Keratinocyte (primary cell): ENCODE results near the gene TUBGCP6. TPM values are rescaled to one million over a fixed set of nuclear protein-coding genes. Genes with fewer than 3 reads are reported as not detected.
A peak's percentile ranks its signal among the peaks of the same experiment; 100 is the strongest.

Experiments used
- DNase-seq: peaks from one replicate; pipeline ENCODE4 v3.0.0-alpha.2; 2011; ENCODE audit warnings: low read depth, missing footprints, low spot score
- FAIRE-seq: peaks from 2 replicates; lab custom pipeline; 2011; peaks lifted over from hg19 to GRCh38; lab: Jason Lieb, UNC
- H2AFZ ChIP-seq: 2 replicates; pipeline ENCODE4 v1.6.0; 2012; ENCODE audit warnings: low read length, control low read depth, inconsistent platforms; ENCODE audit not compliant: control insufficient read depth
- H3K27ac ChIP-seq: 2 replicates; pipeline ENCODE4 v1.5.1; 2011; ENCODE audit warnings: low read length; ENCODE audit not compliant: control insufficient read depth, insufficient read depth
- H3K27me3 ChIP-seq: 3 replicates; pipeline ENCODE4 v1.6.0; 2011; ENCODE audit warnings: low read length; ENCODE audit not compliant: control insufficient read depth, insufficient read depth; ENCODE audit errors: extremely low read depth
- H3K36me3 ChIP-seq, 2 experiments: 2 replicates in 1 of 2; 3 replicates in 1 of 2; pipeline ENCODE4 v1.5.1; 2011; ENCODE audit warnings: low read length in 2 of 2, mild to moderate bottlenecking in 1 of 2; ENCODE audit not compliant: control insufficient read depth in 2 of 2, insufficient read depth in 2 of 2; ENCODE audit errors: extremely low read depth in 1 of 2
- H3K4me1 ChIP-seq: 3 replicates; pipeline ENCODE4 v1.5.1; 2011; ENCODE audit warnings: low read length; ENCODE audit not compliant: control insufficient read depth, insufficient read depth; ENCODE audit errors: extremely low read depth
- H3K4me2 ChIP-seq: 3 replicates; pipeline ENCODE4 v1.6.0; 2011; ENCODE audit warnings: low read depth, low read length; ENCODE audit not compliant: control insufficient read depth, insufficient read depth; ENCODE audit errors: extremely low read depth
- H3K4me3 ChIP-seq, 3 experiments: fragments of 200-600 bp in 1 of 3; sonication (generic) in 1 of 3; 2 replicates in 2 of 3; 3 replicates in 1 of 3; pipeline ENCODE4 v1.5.1; 2011 to 2016; ENCODE audit warnings: low read length in 3 of 3, mild to moderate bottlenecking in 3 of 3, control low read depth in 2 of 3, inconsistent platforms in 1 of 3, low read depth in 1 of 3, mixed read lengths in 1 of 3, mixed run types in 1 of 3, moderate library complexity in 1 of 3; ENCODE audit not compliant: control insufficient read depth in 2 of 3, insufficient read depth in 2 of 3; ENCODE audit errors: extremely low read depth in 1 of 3
- H3K79me2 ChIP-seq: 2 replicates; pipeline ENCODE4 v1.6.0; 2012; ENCODE audit warnings: low read length; ENCODE audit not compliant: control insufficient read depth, insufficient read depth
- H3K9ac ChIP-seq: 3 replicates; pipeline ENCODE4 v1.6.0; 2011; ENCODE audit warnings: low read length; ENCODE audit not compliant: control insufficient read depth, insufficient read depth; ENCODE audit errors: extremely low read depth
- H3K9me1 ChIP-seq: 3 replicates; pipeline ENCODE4 v1.6.0; 2011; ENCODE audit warnings: low read length; ENCODE audit not compliant: control insufficient read depth, insufficient read depth; ENCODE audit errors: extremely low read depth
- H3K9me3 ChIP-seq: 2 replicates; pipeline ENCODE4 v1.5.1; 2012; ENCODE audit warnings: low read depth, low read length; ENCODE audit not compliant: control insufficient read depth
- H4K20me1 ChIP-seq: 3 replicates; pipeline ENCODE4 v1.6.0; 2011; ENCODE audit warnings: low read length; ENCODE audit not compliant: control insufficient read depth, insufficient read depth; ENCODE audit errors: extremely low read depth
- CTCF ChIP-seq, 3 experiments: IDR thresholded peaks in 1 of 3; conservative IDR thresholded peaks in 1 of 3; optimal IDR thresholded peaks in 1 of 3; 2 replicates in 2 of 3; 3 replicates in 1 of 3; pipeline versions ENCODE3 to v1.5.1; 2011; ENCODE audit warnings: low read length in 3 of 3, mild to moderate bottlenecking in 3 of 3, moderate library complexity in 2 of 3, control low read depth in 1 of 3, inconsistent platforms in 1 of 3; ENCODE audit not compliant: insufficient read depth in 2 of 3; ENCODE audit errors: extremely low read depth in 1 of 3
- EZH2 ChIP-seq: IDR thresholded peaks from one replicate; pipeline ENCODE4 v1.6.1; 2012; ENCODE audit warnings: inconsistent platforms, mild to moderate bottlenecking, low read length, moderate library complexity
- dilution Hi-C: fragments of 300-500 bp; cut with MboI; formaldehyde crosslinking; loops from one replicate; pipeline ENCODE4 v1.7.0; 2020; ENCODE audit warnings: low sequenced_read_pairs; ENCODE audit not compliant: extremely low pct_ligation_motif_present
- polyA plus RNA-seq, 5 experiments: library from polyadenylated mRNA; depleted of rRNA in 3 of 5; stranded (reverse) in 3 of 5; stranded (forward) in 1 of 5; unstranded in 1 of 5; fragments of >200 nt; gene quantifications; 1 replicate in 1 of 5; 2 replicates in 3 of 5; 3 replicates in 1 of 5; pipeline versions ENCODE4 v1.2.1 to v1.2.3, GENCODE V29; 2011 to 2012; ENCODE audit warnings: missing spikeins in 2 of 5, low read depth in 1 of 5, low replicate concordance in 1 of 5

The TUBGCP6 gene
- polyA plus RNA-seq, 1 donor (not counting 4 experiments of a cell fraction or from before 2014, with no cell fraction given), result 10.1 TPM

GRCh38 chr22:50245214-50246072 is 620 bp upstream of the TUBGCP6 start:
- peak overlapping the region; percentile 84 to 95 (median 94) for H3K4me3 ChIP-seq

GRCh38 chr22:50243685-50244419 is 971 bp downstream of the TUBGCP6 start:
- H3K4me3 ChIP-seq, result peak overlapping the region; percentile 84 to 95 (median 94)
- DNase-seq, result no peak
- H2AFZ ChIP-seq, result peak overlapping the region; percentile 95
- peaks cover 11 to 12% of the 10 kb centered on the region in 2 experiments for H3K36me3 ChIP-seq
- peaks cover 61% of the 10 kb centered on the region for H3K79me2 ChIP-seq
- dilution Hi-C loops, result no loop called here
- H3K27me3 ChIP-seq, result no peaks in the 10 kb centered on the region
- H3K4me2 ChIP-seq, result peak overlapping the region; percentile 88
- peak overlapping the region; percentile 93 for H3K27ac ChIP-seq
- H3K9ac ChIP-seq, result peak overlapping the region; percentile 96
- peaks cover 7% of the 10 kb centered on the region for H4K20me1 ChIP-seq
- peak; percentile 36 for FAIRE-seq
- H3K9me3 ChIP-seq, result no peaks in the 10 kb centered on the region
- TF ChIP-seq CTCF (optimal IDR thresholded peaks at IDR 0.05 in 1 of 3, IDR thresholded peaks at IDR 0.05 in 1 of 3, conservative IDR thresholded peaks at IDR 0.05 in 1 of 3; ENCODE audit: extremely low read depth in 1 of 3, insufficient read depth in 2 of 3, low read length in 3 of 3) (no peak), EZH2 (no peak)
- H3K9me1 ChIP-seq, result no peaks in the 10 kb centered on the region
- peaks cover 20% of the 10 kb centered on the region for H3K4me1 ChIP-seq

More at GRCh38 chr22:50245214-50246072, 620 bp upstream of the TUBGCP6 start:
- dilution Hi-C loops, result no loop called here
- peaks cover 3% of the 10 kb centered on the region for H4K20me1 ChIP-seq
- peaks cover 51% of the 10 kb centered on the region for H3K79me2 ChIP-seq
- DNase-seq (no peak), FAIRE-seq (no peak)
- H3K36me3 ChIP-seq, result peaks cover 4 to 9% of the 10 kb centered on the region in 2 experiments
- TF ChIP-seq EZH2 (no peak), CTCF (optimal IDR thresholded peaks at IDR 0.05 in 1 of 3, IDR thresholded peaks at IDR 0.05 in 1 of 3, conservative IDR thresholded peaks at IDR 0.05 in 1 of 3; ENCODE audit: extremely low read depth in 1 of 3, insufficient read depth in 2 of 3, low read length in 3 of 3) (no peak)
- H3K9me3 ChIP-seq, result no peaks in the 10 kb centered on the region
- H2AFZ ChIP-seq, result peak overlapping the region; percentile 70
- H3K9ac ChIP-seq, result peak overlapping the region; percentile 96
- H3K27ac ChIP-seq, result peak overlapping the region; percentile 93
- H3K4me2 ChIP-seq, result peak overlapping the region; percentile 88
- H3K27me3 ChIP-seq, result no peaks in the 10 kb centered on the region
- H3K4me1 ChIP-seq, result peaks cover 24% of the 10 kb centered on the region
- no peaks in the 10 kb centered on the region for H3K9me1 ChIP-seq
